ENCODE measurements around the gene PDK1.

PDK1 gene

DNA sequence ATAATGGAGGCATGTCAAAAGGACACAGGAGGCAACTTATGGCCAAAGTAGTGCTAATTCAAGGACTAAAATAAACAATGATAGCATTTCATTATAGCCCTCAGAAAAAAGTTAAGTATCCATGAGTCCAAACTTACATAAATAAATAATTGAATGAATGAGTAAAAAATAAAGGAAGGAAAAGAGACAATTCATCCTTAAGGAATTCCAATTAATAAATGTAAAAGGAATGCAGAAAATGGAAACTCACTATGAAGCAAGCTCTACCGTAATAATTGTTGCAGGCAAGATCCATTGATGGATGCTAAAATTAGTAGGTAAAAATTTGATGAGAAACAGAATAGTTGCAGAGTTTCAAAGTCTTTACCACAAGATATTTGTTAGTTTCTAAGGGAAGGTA, 91.5 kb downstream of the PDK1 start:
- DNase-seq: no peak

DNA sequence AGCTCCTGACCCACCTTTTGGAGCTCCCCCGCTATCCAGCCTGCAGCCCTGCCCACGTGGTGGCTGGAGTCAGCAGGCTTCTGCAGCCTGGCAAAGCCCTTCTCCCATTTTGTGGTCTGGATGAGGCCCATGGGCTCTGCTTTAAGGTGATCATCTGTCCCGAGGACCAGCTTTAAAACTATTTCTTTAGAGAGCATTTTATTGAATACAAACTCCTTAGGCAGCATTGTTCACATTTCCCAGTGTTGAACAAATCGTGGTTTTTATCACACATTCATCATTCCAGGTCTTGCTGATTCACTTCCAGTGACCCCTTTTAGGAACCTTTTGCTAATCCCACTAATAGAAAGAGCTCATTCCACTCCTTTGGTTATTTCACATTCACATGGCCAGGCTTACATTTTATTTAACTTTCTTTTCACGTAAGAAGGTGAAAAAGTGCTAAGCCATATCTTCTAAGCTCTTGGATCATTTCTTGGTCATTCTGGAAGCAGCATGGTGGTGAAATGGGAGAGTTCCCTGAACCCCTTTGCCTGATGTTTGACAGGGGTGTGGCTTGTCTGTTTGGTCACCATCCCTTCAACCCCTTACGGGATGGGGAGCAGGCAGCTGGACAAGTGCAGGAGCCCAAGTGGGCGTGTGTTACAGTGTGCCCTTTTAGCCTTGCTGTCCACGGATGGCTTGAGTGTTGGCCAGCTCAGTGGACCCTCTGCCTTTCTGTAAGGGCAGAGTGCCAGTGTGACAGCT, 99.4 kb downstream of the PDK1 start:
- DNase-seq: no peak

DNA sequence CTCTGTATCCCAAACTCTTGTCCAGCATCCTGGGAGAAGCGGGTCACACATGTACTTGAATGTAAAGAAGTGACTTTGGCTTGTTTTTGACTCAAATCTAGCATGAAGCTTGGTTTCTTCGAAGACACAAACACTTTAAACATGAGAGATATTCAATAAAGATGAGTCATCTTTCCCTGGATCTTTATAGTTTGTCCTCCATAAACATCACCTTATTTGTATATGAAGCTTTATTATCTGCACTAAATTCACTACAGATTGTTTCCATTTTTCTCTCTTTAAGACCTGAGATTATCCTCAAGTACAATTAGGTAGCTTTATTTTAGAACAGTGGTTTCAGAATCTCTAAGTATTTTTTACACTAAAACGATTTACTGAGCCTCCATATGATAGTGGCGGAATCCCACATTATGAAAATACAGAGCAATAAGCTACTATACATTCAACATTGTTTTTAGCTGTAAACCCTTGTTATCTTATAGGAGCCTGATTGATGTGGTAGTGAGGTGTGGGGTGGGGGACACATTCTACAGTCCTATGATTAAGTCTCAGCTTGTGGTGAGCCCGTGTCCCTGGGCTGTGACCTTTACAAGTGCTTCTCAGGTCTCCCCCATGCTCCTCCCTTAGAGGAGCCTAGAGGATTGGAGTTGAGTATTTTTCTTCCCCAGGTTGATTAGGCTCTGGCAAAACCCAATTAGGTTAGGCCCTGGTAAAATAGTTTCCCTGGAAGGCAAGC, 100.1 kb downstream of the PDK1 start:
- DNase-seq: no peak

Measured in hematopoietic multipotent progenitor cell treated with erythropoietin and hydrocortisone succinate and interleukin-3 and kit ligand, for 8 days (in vitro differentiated cells).